K562 (cell line): ENCODE results near the gene ARHGEF33. TPM values are rescaled to one million over a fixed set of nuclear protein-coding genes. Genes with fewer than 3 reads are reported as not detected.
A peak's percentile ranks its signal among the peaks of the same experiment; 100 is the strongest.

Experiments
- ATAC-seq: fragments of 200-7000 bp; cut with Tn5 transposase; 3 replicates; pipeline ENCODE4 v1.9.1; 2020; ENCODE audit warnings: moderate library complexity
- BruUV-seq: library from RNA; stranded (reverse); fragments of 400-500 nt; replicated peaks from 2 replicates; lab custom pipeline; 2021; lab: Mats Ljungman, UMichigan
- CTCF ChIA-PET: fragments of 300-600 bp; formaldehyde crosslinking; extraction: SDS; loops from one replicate; lab custom pipeline; 2021; ENCODE audit warnings: low intra/inter-chr PET ratio; lab: Yijun Ruan, JAX
- POLR2A ChIA-PET: fragments of 300-600, 350-650 bp; sonication (Branson Sonifier 250); formaldehyde crosslinking; extraction: SDS; loops from one replicate; lab custom pipeline; 2021; ENCODE audit warnings: antibody characterized with exemption, inconsistent platforms; lab: Yijun Ruan, JAX
- DNase-seq, 4 experiments: peaks; one replicate each; pipeline versions ENCODE4 v3.0.0 to v3.0.0-alpha.2; 2011 to 2018; ENCODE audit warnings: low spot score in 3 of 4, mixed read lengths in 3 of 4; ENCODE audit errors: extremely low read depth in 1 of 4
- FAIRE-seq: peaks from 2 replicates; lab custom pipeline; 2011; peaks lifted over from hg19 to GRCh38; lab: Jason Lieb, UNC
- H2AFZ ChIP-seq: 2 replicates; pipeline ENCODE4 v1.6.0; 2011; ENCODE audit warnings: low read depth, low read length, control low read depth, inconsistent platforms
- H3K27ac ChIP-seq: fragments of 200-600 bp; 3 replicates; pipeline ENCODE4 v1.8.0; 2011; ENCODE audit warnings: low read depth, mild to moderate bottlenecking, control low read depth, inconsistent platforms, low read length, moderate library complexity, mixed read lengths; ENCODE audit errors: extremely low read depth
- H3K27me3 ChIP-seq, 2 experiments: fragments of 300-600 bp in 1 of 2; 2 replicates in 1 of 2; 3 replicates in 1 of 2; pipeline versions ENCODE4 v1.6.0 to v1.8.0; 2011; ENCODE audit warnings: inconsistent platforms in 2 of 2, low read length in 2 of 2, mild to moderate bottlenecking in 1 of 2, mixed read lengths in 1 of 2, moderate library complexity in 1 of 2; ENCODE audit not compliant: control insufficient read depth in 2 of 2, insufficient read depth in 2 of 2
- H3K36me3 ChIP-seq: fragments of 300-600 bp; 3 replicates; pipeline ENCODE4 v1.8.0; 2011; ENCODE audit warnings: mild to moderate bottlenecking, low read length, inconsistent platforms; ENCODE audit not compliant: control insufficient read depth, insufficient read depth
- H3K4me1 ChIP-seq, 2 experiments: fragments of 200-600 bp in 1 of 2; replicated peaks in 1 of 2; 2 replicates in 1 of 2; 3 replicates in 1 of 2; pipeline versions ENCODE4 v1.5.1 to v1.8.0; 2011; ENCODE audit warnings: inconsistent platforms in 2 of 2, low read length in 2 of 2, mild to moderate bottlenecking in 1 of 2, mixed read lengths in 1 of 2, moderate library complexity in 1 of 2; ENCODE audit not compliant: control insufficient read depth in 2 of 2, insufficient read depth in 2 of 2
- H3K4me2 ChIP-seq: 2 replicates; pipeline ENCODE4 v1.6.1; 2011; ENCODE audit warnings: low read length, control low read depth, inconsistent platforms, mixed read lengths; ENCODE audit not compliant: insufficient read depth
- H3K4me3 ChIP-seq: fragments of 200-600 bp; sonication (generic), shearing (Covaris generic); 2 replicates; pipeline ENCODE4 v1.5.1; 2016; ENCODE audit warnings: control low read depth, inconsistent platforms
- H3K79me2 ChIP-seq: fragments of 200-600 bp; 3 replicates; pipeline ENCODE4 v1.8.0; 2011; ENCODE audit warnings: low read length, inconsistent platforms; ENCODE audit not compliant: control insufficient read depth, insufficient read depth
- H3K9ac ChIP-seq, 2 experiments: 2 replicates each; pipeline versions ENCODE4 v1.6.0 to v1.6.1; 2011; ENCODE audit warnings: low read depth in 2 of 2, low read length in 2 of 2, control low read depth in 1 of 2, inconsistent platforms in 1 of 2, mild to moderate bottlenecking in 1 of 2, mixed read lengths in 1 of 2; ENCODE audit not compliant: insufficient read depth in 1 of 2
- H3K9me1 ChIP-seq: one replicate; pipeline ENCODE4 v1.6.0; 2011; ENCODE audit warnings: inconsistent platforms, mild to moderate bottlenecking, low read length, moderate library complexity; ENCODE audit not compliant: control insufficient read depth, insufficient read depth
- H3K9me3 ChIP-seq: replicated peaks from 2 replicates; pipeline ENCODE4 v1.5.1; 2011; ENCODE audit warnings: low read depth, low read length, inconsistent platforms; ENCODE audit not compliant: control insufficient read depth, insufficient read depth
- H4K20me1 ChIP-seq: replicated peaks from 2 replicates; pipeline ENCODE4 v1.6.1; 2011; ENCODE audit warnings: low read length, inconsistent platforms, mixed read lengths; ENCODE audit not compliant: control insufficient read depth, insufficient read depth
- ASH1L ChIP-seq: fragments of 450-650 bp; IDR thresholded peaks from 2 replicates; pipeline ENCODE4 v1.6.1; 2018; ENCODE audit warnings: borderline replicate concordance, mild to moderate bottlenecking, low read depth; ENCODE audit not compliant: partially characterized antibody
- C11orf30 ChIP-seq: fragments of 450-650 bp; IDR thresholded peaks from 2 replicates; pipeline ENCODE4 v1.6.1; 2016; ENCODE audit warnings: low read depth, mild to moderate bottlenecking
- E2F3 ChIP-seq: fragments of 250-450 bp; sonication (Bioruptor Pico); IDR thresholded peaks from 2 replicates; pipeline ENCODE4 v1.4.0; 2020; ENCODE audit warnings: mild to moderate bottlenecking
- HNRNPH1 ChIP-seq: fragments of 200-400 bp; formaldehyde crosslinking; optimal IDR thresholded peaks from 2 replicates; pipeline ENCODE3; 2017; ENCODE audit warnings: low read depth, mild to moderate bottlenecking, low read length, moderate library complexity
- NR3C1 ChIP-seq: sonication (generic); formaldehyde crosslinking; IDR thresholded peaks from 2 replicates; pipeline ENCODE4 v1.8.1; 2022; ENCODE audit warnings: missing genetic modification reagents
- SIRT6 ChIP-seq: IDR thresholded peaks from one replicate; pipeline ENCODE4 v1.6.1; 2012; ENCODE audit warnings: low read depth, mild to moderate bottlenecking, control low read depth, inconsistent platforms, low read length, moderate library complexity
- ZNF121 ChIP-seq: sonication (generic); formaldehyde crosslinking; conservative IDR thresholded peaks from 2 replicates; pipeline ENCODE4 v1.8.0; 2022; ENCODE audit warnings: missing genetic modification reagents
- ZNF197 ChIP-seq: fragments of 200-800 bp; sonication (Bioruptor generic); IDR thresholded peaks from 2 replicates; pipeline ENCODE4 v1.6.1; 2016; ENCODE audit warnings: low read depth, missing genetic modification characterization, missing compliant biosample characterization
- ZNF445 ChIP-seq: fragments of 250-450 bp; sonication (Bioruptor Pico); IDR thresholded peaks from 2 replicates; pipeline ENCODE4 v1.4.0; 2020; ENCODE audit warnings: low read depth, mild to moderate bottlenecking, moderate library complexity
- ZNF699 ChIP-seq: fragments of 250-450 bp; sonication (Bioruptor Pico); IDR thresholded peaks from 2 replicates; pipeline ENCODE4 v1.8.0; 2021; ENCODE audit warnings: mild to moderate bottlenecking, moderate library complexity; ENCODE audit not compliant: insufficient replicate concordance
- WGBS: fragments of 100-300 bp; shearing (Covaris generic); methylation state at CpG from one replicate; pipeline ENCODE4 v1.1.6; 2016; ENCODE audit warnings: low coverage, mixed read lengths; ENCODE audit not compliant: insufficient coverage; ENCODE audit errors: missing lambda C conversion rate; 5-methylcytosine and 5-hydroxymethylcytosine counted together
- in situ Hi-C: fragments of 300-500 bp; cut with MboI; formaldehyde crosslinking; loops from 4 replicates; pipeline ENCODE4 v1.15.0; 2018; ENCODE audit warnings: inconsistent platforms, mixed read lengths
- intact Hi-C: fragments of 100-400 bp; cut with micrococcal nuclease; formaldehyde crosslinking; loops from 2 replicates; pipeline ENCODE4 v1.14.2; 2022
- polyA plus RNA-seq, 8 experiments: library from polyadenylated mRNA; depleted of rRNA in 4 of 8; stranded (reverse) in 5 of 8; unstranded in 3 of 8; fragments of >200 nt; fragmentation: Nextera tagmentation in 2 of 8; fragmentation: Illumina TruSeq in 1 of 8; extraction: Ambion mirVana in 2 of 8; extraction: Trizol in 1 of 8; gene quantifications; 2 replicates each; pipeline versions ENCODE4 v1.2.1 to v1.2.3, GENCODE V29; 2011 to 2014; ENCODE audit warnings: inconsistent platforms in 1 of 8, missing spikeins in 1 of 8
- total RNA-seq, 7 experiments: library from RNA; depleted of rRNA in 6 of 7; stranded (reverse); fragments of >200 nt in 6 of 7; fragmentation: Illumina TruSeq in 2 of 7; extraction: Trizol in 2 of 7; gene quantifications; 2 replicates each; pipeline versions ENCODE4 v1.2.1 to v1.2.3, GENCODE V29; 2011 to 2021; ENCODE audit warnings: low replicate concordance in 1 of 7
- TF ChIP-seq, protein P1 (sequence below): fragments of 250-450 bp; sonication (Bioruptor Pico); IDR thresholded peaks from 2 replicates; pipeline ENCODE4 v1.8.0; 2022; ENCODE audit warnings: inconsistent platforms, mild to moderate bottlenecking, moderate library complexity, borderline replicate concordance
- TF ChIP-seq, protein P2 (sequence below): fragments of 450-650 bp; conservative IDR thresholded peaks from 2 replicates; pipeline ENCODE4 v1.6.1; 2016; ENCODE audit warnings: missing genetic modification characterization, low read depth, mild to moderate bottlenecking, missing compliant biosample characterization, moderate library complexity

Gene ARHGEF33
- total and polyA plus RNA-seq, 9 of the 15 experiments (the other 6 are each of a cell fraction or from before 2014, with no cell fraction given): 0.01 to 0.08 (median 0.03) TPM; not detected in 5

- Histone ChIP-seq H3K27me3 (no peaks in the 10 kb centered on the region; a peak in 1 of 5 replicates), H3K4me2 (no peak overlapping the region), H3K4me1 (peaks cover 0 to 6% of the 10 kb centered on the region in 2 experiments; a peak in 3 of 5 replicates), H4K20me1 (no peaks in the 10 kb centered on the region), H3K79me2 (no peaks in the 10 kb centered on the region), H3K9ac (no peak overlapping the region), H3K4me3 (no peak overlapping the region), H3K27ac (no peak overlapping the region), H3K36me3 (no peaks in the 10 kb centered on the region), H3K9me1 (no peaks in the 10 kb centered on the region), H2AFZ (no peak overlapping the region), H3K9me3 (no peaks in the 10 kb centered on the region)
- POLR2A ChIA-PET: interaction anchor here (0.7 kb wide), 1 partner anchor 1527 kb away, joined by 4 read pairs; no protein-coding TSS in a partner anchor
- DNase-seq: no peak
- 0% methylated on average over 1 of the region's 1 CpG for WGBS
- FAIRE-seq: no peak
- no peak for ATAC-seq
- intact Hi-C loops (no loop called here), in situ Hi-C loops (loop anchor here (25.0 kb wide), 1 partner anchor 297 kb away; the partner anchor contains the start of gene CDKL4)
- CTCF ChIA-PET: interaction anchor here (0.7 kb wide), 1 partner anchor 979 kb away, joined by 3 read pairs; no protein-coding TSS in a partner anchor
- BruUV-seq: no TSS peak
- TF ChIP-seq E2F3 (CRISPR knock-in tag) (no peak), C11orf30 (peak; percentile 30; the same call in 1 of the 2 replicates)
- TF ChIP-seq, protein P1, sequence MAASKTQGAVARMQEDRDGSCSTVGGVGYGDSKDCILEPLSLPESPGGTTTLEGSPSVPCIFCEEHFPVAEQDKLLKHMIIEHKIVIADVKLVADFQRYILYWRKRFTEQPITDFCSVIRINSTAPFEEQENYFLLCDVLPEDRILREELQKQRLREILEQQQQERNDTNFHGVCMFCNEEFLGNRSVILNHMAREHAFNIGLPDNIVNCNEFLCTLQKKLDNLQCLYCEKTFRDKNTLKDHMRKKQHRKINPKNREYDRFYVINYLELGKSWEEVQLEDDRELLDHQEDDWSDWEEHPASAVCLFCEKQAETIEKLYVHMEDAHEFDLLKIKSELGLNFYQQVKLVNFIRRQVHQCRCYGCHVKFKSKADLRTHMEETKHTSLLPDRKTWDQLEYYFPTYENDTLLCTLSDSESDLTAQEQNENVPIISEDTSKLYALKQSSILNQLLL (CRISPR knock-in tag): no peak
Measured at GRCh38 chr2:38940746-38941145, 51.1 kb downstream of the ARHGEF33 start.

DNA sequence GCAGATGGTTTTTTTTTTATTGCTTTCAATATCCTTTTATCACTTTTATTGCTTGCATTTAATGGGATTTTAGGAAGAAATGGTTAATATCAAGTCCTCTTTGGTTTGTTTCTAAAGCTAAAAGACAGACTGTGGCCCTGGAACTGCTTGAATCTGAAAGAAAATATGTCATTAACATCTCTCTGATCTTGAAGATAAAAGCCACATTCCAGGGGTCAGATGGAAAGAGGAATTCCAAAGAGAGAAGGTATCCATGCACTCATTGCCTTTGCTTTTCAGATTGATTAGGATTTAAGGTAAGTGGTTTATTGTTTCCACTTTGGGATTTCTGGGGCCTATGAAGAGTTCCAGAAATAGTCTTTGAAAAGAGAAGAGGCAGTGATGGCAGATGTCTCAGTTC is 54.1 kb downstream of the ARHGEF33 start:
- Histone ChIP-seq H3K36me3 (no peaks in the 10 kb centered on the region), H2AFZ (no peak overlapping the region), H3K9me1 (no peaks in the 10 kb centered on the region), H3K79me2 (no peaks in the 10 kb centered on the region), H4K20me1 (no peaks in the 10 kb centered on the region), H3K27me3 (no peaks in the 10 kb centered on the region; a peak in 1 of 5 replicates), H3K27ac (no peak overlapping the region), H3K9me3 (no peaks in the 10 kb centered on the region), H3K4me1 (peaks cover 3 to 10% of the 10 kb centered on the region in 2 experiments; a peak in 3 of 5 replicates), H3K4me3 (no peak overlapping the region), H3K9ac (no peak overlapping the region), H3K4me2 (no peak overlapping the region)
- CTCF ChIA-PET: no interaction called here
- no peak for FAIRE-seq
- no peak for DNase-seq
- intact Hi-C loops (no loop called here), in situ Hi-C loops (loop anchor here (25.0 kb wide), 1 partner anchor 294 kb away; the partner anchor contains the start of gene CDKL4)
- ATAC-seq: no peak
- POLR2A ChIA-PET: no interaction called here
- BruUV-seq: no TSS peak
- TF ChIP-seq ZNF445 (CRISPR knock-in tag) (no peak), ZNF699 (CRISPR knock-in tag) (no peak), HNRNPH1 (no peak), ZNF121 (CRISPR knock-in tag) (no peak), ASH1L (no peak), ZNF197 (CRISPR knock-in tag) (no peak), SIRT6 (no peak), NR3C1 (no peak)
- TF ChIP-seq, protein P2, sequence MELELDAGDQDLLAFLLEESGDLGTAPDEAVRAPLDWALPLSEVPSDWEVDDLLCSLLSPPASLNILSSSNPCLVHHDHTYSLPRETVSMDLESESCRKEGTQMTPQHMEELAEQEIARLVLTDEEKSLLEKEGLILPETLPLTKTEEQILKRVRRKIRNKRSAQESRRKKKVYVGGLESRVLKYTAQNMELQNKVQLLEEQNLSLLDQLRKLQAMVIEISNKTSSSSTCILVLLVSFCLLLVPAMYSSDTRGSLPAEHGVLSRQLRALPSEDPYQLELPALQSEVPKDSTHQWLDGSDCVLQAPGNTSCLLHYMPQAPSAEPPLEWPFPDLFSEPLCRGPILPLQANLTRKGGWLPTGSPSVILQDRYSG (tag): no peak
